HG02870 (cell line): Measurements from ENCODE around the gene DAAM2.

Experiments used
- ATAC-seq: cut with Tn5 transposase; IDR thresholded peaks from one replicate; pipeline ENCODE4 v1.9.1; 2021; ENCODE audit warnings: mild to moderate bottlenecking, moderate library complexity; ENCODE audit not compliant: unreplicated experiment

The DAAM2 gene

DNA sequence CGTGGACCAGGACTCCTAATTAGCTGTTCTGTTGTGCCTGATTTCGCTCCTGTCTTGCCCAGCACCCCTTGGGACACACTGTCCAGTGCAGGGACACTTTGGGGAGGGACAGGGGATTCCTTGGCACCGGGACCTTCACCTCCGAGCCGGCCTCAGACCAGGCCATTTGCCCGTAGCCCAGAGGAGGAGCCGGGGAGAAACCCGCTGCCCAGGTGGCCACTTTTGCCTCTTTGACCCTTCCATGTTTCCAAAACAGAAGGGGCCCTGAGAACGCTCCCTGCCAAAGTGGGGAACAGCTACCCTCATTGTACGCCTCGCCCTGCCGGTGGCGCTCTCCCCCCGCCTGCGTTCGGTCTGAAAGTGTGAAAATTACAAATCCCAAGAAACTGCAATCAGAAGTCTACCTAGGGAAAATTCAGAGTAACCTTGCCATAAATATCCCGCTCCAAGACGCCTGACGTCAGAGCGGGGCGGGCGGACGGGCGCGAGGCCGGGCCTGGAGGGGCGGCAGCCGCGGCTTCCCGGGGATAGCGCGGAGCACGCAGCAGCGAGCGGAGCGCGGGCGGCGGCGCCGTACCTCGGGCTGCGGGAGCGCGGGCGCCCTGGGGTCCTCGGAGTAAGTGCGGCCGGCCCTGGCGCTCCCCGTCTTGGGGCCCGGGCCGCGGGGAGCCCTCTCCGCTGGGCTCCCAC, at the start of gene DAAM2:
DAAM2 (plus strand) TSS at position 527 of the 690 bp plus-strand sequence. CDS start 63,927 bp downstream, outside the sequence.
- no peak for ATAC-seq

DNA sequence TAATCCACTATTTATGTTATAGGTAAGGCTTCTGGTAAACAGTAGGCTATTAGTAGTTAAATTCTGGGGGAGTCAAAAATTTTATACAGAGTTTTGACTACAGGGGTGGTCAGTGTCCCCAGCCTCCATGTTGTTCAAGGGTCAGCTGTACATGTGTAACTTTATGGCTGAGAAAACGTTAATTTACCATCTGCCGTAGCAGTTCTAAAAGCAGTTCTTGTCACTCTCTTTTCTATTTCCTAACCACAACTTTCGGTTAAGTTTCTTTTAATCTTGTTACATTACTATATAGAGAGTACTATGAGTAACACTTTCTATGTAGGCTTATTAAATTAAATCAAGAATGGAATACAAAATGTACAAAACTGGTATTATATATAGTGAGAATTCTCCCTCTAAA, 45.4 kb upstream of the DAAM2 start:
- no peak for ATAC-seq

DNA sequence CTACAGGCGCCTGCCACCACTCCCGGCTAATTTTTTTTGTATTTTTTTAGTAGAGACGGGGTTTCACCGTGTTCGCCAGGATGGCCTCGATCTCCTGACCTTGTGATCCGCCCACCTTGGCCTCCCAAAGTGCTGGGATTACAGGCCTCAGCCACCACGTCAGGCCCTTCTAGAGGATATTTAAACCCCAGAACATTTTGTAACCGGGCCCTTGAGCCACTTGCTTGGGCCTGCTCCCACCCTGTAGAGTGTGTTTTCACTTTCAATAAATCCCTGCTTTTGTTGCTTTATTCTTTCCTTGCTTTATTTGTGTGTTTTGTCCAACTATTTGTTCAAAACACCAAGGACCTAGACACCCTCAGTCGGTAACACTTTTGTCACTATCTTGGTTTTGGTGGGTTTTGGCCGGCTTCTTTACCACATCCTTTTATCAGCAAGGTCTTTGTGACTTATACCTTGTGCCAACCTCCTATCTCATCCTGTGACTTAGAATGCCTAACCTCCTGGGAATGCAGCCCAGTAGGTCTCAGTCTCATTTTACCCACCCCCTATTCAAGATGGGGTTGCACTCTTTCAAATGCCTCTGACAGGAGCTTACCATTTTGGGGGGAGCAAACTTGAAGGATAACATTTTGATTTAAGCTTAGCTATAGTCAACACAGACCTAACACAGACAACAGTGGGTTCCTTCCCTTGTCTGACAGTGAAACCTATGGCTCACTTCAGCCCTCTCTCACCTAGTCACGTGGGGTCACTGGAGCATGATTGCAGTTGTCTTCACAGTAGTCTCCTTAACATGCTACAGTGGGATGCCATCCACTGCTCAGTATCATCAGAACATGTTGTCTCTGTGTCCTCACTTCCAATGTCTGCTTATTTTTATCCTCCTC, 39.1 kb upstream of the DAAM2 start:
- ATAC-seq, result no peak

DNA sequence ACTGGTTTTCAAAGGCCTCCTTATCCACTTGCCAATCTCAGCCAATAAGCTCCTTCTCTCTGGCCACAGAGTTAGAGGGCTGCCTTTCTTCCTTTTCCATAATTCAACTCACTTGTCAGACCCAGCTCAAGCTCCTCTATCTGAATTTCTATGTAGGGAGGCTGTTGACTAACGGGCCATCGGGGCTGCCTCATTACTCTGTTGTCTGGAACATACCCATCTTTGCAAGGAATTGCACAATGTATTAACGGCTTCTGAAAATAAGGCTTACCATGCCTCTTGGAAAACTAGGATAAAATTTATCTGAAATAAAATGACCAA, 38.5 kb upstream of the DAAM2 start:
- ATAC-seq, result no peak

DNA sequence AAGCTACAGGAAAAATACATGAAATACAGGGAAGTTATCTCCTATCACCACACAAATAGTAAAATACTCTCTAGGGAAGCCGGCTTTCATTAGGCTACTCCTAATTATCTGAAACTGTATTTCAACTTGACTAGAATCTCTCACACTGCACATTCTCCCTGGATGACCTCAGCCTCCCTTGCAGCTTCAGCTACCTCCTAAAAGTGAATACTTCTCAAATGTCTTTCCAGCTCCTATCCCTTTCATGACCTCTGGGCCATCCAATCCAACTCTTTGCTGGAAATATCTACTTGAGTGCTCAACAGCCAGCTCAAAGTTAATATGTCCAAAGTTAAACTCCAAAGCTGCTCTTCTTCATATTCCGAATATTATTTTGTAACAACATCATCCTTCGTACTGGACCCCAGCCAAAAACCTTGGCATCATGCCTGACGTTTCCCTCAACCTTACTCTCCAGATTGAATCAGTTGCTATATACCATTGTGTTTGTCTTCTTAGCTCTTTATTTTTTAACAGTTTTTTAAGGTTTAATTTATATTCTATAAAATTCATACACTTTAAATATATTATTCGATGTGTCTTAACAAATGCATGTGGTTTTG, 37.6 kb upstream of the DAAM2 start:
- no peak for ATAC-seq

DNA sequence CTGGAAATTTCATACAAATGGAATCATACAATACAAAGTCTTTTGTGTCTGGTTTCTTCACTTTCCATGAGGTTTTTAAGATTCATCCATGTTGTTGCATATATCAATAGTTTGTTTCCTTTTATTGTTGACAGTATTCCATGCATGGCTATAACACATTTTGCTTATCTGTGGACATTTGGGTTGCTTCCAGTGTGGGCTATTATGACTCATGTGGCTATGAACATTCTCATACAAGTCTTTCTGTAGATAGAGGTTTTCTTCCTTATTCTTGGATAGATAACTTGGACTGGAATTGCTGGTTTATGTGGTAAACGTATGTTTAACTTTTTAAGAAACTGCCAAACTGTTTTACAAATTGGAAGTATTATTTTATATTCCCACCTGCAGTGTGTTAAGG, 36.9 kb upstream of the DAAM2 start:
- no peak for ATAC-seq

DNA sequence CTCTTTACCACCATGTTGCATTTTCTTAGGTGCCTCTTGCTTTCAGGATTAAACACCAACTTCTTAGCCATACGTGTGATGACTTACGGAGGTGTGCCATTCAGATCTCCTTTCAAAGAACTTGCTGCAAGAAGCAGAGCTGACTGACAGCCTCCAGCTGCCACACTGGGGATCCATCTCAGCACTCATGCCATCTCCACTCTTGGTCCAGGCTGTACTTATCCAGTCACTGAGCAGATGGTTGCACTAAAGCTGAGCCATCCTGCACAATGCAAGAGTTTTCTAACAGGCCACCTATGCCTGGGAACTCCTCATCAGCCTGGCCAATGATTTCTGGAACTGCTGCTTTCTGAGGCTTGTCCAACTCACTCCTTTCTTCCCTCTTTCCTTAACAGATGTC, 35.6 kb upstream of the DAAM2 start:
- ATAC-seq, result no peak

DNA sequence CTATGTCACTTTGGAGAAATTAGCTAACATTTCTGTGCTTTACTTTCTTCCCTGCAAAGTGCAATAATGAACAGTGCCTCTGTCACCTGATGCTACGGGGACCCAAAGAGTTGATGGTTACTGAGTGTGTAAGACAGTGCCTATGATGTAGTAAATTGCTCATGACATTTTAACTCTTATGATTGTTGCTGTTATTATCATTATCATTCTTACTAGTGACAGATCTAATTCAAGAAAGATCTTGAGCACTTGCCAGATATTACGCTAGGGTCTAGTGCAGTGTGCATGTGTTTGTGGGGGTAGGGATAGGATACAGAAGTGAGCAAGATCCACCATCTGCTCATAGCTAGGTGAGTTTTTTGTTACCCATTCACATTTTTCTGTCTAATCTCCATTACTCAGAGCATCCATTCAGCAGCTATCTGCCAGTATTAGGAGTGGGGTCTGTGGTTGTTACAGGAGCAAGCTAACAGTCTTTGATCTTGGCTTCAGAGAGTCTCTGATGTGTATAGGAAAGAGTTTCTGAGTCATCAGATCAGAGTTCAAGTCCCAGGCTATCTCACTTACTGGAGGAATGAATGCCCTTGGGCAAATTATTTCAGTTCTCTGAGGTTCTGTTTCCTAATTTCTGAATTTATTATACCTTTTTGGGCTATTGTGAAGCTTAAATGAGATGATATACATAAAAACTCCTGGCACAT, 33.1 kb upstream of the DAAM2 start:
- no peak for ATAC-seq

DNA sequence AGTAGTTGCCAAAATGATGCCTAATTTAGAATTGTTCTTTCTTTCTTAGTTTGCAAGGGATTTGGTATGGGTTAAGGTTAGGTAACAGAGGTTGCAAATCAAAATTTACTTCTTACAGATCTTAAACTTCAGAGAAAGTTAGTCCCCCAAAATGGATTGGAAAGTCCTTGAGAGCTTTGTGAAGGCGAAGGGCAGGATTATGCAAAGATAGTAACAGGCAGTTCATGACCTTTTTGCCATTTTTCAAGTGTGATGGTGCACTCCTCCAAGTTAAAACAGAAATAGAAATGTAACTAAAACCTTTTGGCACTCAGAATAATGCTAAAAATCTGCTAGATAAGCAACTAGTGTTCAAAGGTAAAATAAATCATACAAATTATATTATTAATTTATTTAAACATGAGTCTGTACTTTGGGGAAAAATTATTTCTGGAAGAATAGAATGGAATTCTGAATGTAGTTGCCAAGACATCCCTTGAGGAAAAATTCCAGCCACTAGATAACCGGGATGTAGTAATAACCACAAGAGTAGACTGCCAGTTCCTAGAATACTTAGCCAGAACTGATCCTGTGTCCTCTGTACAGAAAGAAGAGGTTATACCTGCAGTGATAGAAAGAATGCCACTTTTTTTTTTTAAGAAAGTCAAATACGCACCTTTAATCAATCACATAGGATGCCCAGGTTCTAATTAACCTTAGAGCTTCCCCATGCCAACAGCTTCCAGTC, 31.8 kb upstream of the DAAM2 start:
- no peak for ATAC-seq

DNA sequence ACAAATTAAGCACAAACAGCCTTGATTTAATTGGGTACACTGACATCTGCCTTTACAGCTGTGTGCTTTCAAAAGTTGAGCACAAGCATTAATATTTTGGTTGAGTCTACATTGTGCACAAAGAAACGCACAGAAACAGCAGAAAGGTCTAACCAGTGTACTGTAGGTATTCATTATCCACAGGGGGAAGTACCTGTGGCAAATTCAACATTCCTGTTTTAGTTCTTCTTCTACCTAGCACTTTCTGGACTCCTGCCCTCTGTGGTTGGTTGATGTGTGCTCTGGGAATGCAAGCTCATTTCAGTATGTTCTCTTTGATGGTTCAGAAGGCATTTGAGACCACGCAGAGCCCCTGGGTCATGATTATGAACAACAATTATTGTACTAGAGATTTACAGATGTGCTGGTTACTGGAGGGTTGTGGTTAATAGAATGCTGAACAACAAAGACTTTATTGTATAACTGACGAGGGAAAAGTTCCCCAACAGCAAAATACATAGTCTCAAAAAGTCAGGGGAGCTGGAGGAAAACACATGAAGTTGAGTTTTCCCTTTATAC, 26.6 kb upstream of the DAAM2 start:
- no peak for ATAC-seq

DNA sequence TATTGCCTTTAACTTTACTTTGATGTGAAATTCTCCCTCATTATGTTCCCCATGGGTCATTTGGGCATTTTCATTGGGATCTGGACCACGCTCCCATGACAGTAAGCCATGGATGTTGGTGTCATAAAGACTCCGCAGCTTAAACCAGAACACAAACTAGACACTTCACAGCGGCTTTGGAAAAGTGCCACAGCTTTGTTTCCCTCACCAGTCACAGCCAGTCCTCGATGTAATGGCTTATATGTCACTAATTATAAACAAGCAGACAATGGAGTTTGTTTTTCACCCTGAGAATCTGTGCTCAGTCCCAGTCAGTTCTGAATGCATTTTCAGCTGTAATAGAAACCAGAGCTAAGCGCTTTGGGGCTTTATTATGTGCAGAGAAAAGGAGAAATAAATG, 23.2 kb upstream of the DAAM2 start:
- no peak for ATAC-seq

DNA sequence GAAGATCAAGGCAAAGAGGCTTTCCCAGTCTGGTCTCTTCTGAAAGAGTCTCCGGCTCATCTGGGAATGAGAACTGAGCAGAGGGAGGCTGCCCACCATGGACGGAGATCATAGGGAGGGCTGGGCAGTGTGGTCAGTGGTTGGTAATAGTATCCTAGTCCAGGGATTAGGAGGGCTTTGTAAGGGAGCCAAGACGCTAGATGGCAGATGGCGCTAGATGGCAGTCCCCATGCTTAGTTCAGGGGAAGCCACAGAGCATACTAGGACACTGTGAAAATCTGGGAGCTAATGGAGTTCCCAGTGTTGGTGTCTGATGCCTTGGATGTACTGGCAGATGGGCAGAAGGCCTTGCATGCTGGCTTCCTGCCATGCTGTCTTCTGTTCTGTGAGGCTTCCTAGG, 21.7 kb upstream of the DAAM2 start:
- ATAC-seq, result no peak

DNA sequence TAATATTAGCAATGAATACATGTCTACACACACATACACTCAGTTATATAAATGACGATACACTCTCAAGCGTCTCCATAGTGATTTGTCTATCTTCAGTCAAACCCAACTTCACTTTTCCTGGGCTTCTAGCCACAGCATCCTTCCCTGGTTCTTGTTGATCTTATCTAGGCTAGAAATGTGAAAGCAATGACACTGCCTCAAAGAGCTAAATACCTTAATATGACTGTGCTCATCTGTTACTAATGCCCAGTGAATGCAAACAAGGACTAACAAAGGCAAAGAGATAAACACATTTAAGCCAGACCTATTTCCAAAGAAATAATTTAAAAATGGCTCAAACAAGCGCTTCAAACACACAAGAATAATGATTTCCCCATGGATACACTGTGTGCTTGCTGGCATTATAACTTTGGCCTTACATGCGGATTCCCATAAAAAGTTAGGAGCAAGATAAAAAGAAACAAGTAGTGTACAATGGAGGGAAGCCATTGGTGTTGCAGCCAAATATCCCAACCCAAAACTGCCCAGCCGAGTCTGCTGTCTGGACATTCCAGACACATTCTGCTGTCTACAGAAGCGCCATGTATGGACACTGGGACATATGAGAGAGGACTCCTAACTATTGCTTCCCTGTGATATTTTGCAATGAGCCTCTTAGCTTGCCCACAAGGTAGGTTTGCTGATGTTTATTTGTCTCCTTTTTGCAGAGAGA, 19.5 kb upstream of the DAAM2 start:
- ATAC-seq, result no peak

DNA sequence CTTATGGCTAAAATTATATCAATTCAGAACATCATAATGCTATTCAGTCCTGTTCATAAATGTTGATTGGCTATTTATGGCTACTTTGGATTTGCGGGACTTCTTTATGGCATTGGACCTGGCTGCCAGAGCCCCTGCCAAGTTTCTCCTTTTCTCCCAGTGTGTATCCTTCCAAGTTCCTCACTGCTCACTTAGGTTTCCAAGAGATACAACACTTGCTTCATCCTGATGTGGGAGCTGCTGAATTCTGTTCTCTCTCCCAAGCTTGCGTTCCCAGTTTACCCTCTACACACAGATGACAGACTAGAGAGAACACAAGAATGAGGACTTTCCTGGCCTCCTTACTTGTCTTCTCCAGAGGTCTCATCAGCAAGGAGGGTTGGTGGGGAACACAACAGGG, 18.4 kb upstream of the DAAM2 start:
- ATAC-seq, result no peak

DNA sequence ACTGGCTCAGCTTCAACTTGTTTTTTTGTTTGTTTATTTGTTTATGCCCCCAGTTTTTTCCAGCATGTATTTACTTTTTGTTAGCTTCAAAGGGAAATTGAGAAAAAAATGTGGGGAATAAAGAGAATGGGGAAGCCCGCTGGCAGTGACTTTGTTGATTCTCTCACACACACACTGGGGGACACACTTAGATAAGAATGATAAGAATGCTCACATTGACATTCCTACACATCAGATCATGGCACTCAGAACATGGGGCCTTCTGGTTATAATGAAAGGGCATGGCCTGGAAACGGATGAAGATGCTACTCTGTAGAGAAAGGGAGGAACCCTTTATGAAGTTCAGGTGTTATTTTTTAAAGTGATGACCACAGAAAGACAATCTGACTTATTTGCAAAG, 15.6 kb upstream of the DAAM2 start:
- no peak for ATAC-seq

DNA sequence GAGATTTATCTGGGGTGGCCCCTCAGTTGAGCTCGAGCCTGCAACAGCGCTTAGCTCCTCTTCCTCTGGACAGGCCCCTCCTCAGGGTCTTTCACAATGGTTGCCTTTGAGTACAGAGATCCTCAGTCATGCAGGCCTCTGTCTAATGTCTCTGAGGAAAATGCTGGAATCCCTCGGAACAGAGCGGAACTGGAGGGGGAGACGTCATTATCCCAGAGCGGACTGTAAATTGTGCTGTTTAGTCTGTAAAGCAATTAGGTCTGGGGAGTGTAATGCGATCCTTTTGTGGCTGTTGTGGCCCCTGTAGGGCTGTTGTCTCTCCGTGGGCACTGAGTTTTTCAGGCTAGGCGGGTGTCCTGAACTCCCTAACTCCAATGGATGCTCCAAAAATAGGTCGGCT, 15.0 kb upstream of the DAAM2 start:
- ATAC-seq, result no peak

DNA sequence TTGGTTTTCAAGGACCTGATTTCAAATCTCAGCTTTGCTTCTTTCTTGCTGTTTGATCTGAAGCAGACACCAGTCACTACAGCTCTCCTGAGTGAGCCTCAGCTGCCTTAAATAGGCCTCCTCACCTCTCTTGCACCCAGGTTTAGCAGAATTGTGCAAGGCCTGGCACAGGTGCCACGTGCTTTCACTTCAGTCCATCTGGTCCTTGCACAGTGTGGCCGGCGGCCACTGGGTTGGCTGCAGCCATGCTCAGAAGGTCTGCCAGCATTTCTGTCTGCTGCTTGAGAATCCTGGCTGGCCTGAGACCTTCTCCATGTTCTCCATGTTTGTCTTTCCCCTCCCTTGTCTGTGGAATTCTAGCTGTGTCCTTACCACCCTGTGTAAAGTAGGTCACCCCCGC, 14.5 kb upstream of the DAAM2 start:
- ATAC-seq, result no peak

DNA sequence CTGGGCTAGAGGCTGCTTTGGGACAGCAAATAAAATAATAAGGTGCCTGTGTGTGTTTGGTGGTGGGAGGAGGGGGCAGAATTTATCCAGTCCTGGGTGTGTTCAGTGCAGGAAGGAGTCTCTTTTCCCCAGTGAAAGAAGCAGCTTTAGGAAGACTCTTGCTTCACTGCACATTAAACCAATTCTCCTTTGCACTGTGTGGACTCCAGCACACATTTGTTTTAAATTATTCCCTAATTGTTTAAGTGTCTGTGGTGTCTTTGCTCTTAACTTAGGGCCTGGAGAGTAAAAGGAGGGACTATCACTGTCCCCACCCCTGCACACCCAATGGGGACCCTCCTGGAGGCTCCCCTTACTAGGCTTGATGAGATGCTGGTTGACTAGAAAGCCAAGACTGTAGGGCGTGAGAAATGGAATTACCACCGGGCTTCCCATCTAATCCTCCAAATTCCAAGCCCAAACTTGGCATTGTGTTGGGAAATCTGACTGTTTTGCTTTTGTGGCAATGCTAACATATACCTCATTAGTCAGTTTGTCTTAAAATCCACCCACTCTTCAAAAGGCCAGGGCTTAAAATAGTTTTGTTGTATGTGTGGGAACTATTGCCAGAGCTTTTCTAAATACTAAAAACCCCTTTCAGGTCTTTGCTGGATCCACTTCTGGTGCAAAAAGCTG, 13.5 kb upstream of the DAAM2 start:
- no peak for ATAC-seq

DNA sequence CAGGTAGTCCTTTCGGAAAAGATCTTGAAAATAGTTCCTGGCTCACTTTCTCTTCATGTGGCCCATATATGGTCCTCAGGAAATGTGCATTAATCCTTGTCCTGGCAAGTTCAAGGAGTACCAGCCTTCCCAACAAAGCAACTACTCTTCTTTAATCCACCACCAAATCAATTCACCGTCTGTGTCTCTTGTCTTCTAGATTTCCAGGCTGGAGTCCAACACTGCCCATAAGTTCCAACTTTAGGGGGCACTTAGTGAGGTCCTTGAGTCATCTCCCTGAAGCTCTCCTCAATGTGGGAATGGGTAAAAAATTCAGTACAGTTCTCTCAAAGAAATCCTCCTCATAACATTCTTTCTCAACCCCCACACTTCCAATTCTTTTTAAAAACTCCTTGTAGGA, 6.9 kb upstream of the DAAM2 start:
- ATAC-seq, result no peak
